ENCODE results near the gene PRPS2. TPM values are rescaled to one million over a fixed set of nuclear protein-coding genes. Genes with fewer than 3 reads are reported as not detected.

The PRPS2 gene
- polyA plus RNA-seq, 1 of the 3 experiments (the other 2 are of a cell fraction) = 11.1 TPM

GRCh38 chrX:12799118-12799517 lies 7.9 kb downstream of the PRPS2 start (continued):
- TF ChIP-seq CTCF (IDR thresholded peaks at IDR 0.05) (no peak), FOSL2 (IDR thresholded peaks at IDR 0.05; ENCODE audit: borderline replicate concordance, low read depth) (no peak), IRF3 (IDR thresholded peaks at IDR 0.05; ENCODE audit: low read depth, low read length) (no peak)

GRCh38 chrX:12802741-12803140 lies 11.5 kb downstream of the PRPS2 start:
- Histone ChIP-seq H3K4me3 (ENCODE audit: low read depth in 2 of 2, low read length in 1 of 2) (no peak overlapping the region), H3K27ac (ENCODE audit: low read depth in 2 of 2, low read length in 1 of 2) (no peak overlapping the region), H3K4me1 (ENCODE audit: control insufficient read depth in 1 of 2, insufficient read depth in 2 of 2, low read depth in 1 of 2, low read length in 1 of 2) (no peaks in the 10 kb centered on the region; a peak in 1 of 4 replicates), H3F3A (replicated peaks; ENCODE audit: insufficient read depth) (no peaks in the 10 kb centered on the region), H3K9me2 (no peaks in the 10 kb centered on the region), H2AFZ (ENCODE audit: low read depth) (no peak overlapping the region), H3K79me2 (ENCODE audit: insufficient read depth) (no peaks in the 10 kb centered on the region), H3K9me3 (no peaks in the 10 kb centered on the region), H3K27me3 (ENCODE audit: insufficient read depth) (no peaks in the 10 kb centered on the region), H3K9ac (no peak overlapping the region), H4K20me1 (ENCODE audit: insufficient read depth) (no peaks in the 10 kb centered on the region), H3K4me2 (no peak overlapping the region), H3K36me3 (replicated peaks in 1 of 2; ENCODE audit: control insufficient read depth in 1 of 2, insufficient read depth in 2 of 2, low read length in 1 of 2) (peaks cover 0 to 5% of the 10 kb centered on the region in 2 experiments)
- TF ChIP-seq REST (IDR thresholded peaks at IDR 0.05; ENCODE audit: low read depth, low read length) (no peak), NFIC (IDR thresholded peaks at IDR 0.05; ENCODE audit: borderline replicate concordance) (no peak), ZBTB33 (IDR thresholded peaks at IDR 0.05; ENCODE audit: borderline replicate concordance, low read depth) (no peak), EZH2phosphoT487 (IDR thresholded peaks at IDR 0.05; ENCODE audit: borderline replicate concordance, low read depth) (no peak), IRF3 (IDR thresholded peaks at IDR 0.05; ENCODE audit: low read depth, low read length) (no peak)
- DNase-seq = no peak
- ChIA-PET POLR2A (no interaction called here), CTCF (no interaction called here)
- WGBS (ENCODE audit: low lambda C conversion rate) = 53% methylated on average over 5 of the region's 5 CpGs
